ENCODE data around the gene TAS2R40. TPM values are rescaled to one million over a fixed set of nuclear protein-coding genes. Genes with fewer than 3 reads are reported as not detected.
"Not testable (repeated sequence)": the region's sequence is repeated elsewhere in the genome, so short reads cannot be mapped to it uniquely, and the experiment has no call there.

TAS2R40 gene
- total RNA-seq, 1 donor from 2014 or later = not detected

GRCh38 chr7:143252006-143252405 lies 30.2 kb downstream of the TAS2R40 start:
- DNase-seq = no peak

- DNase-seq = no peak
Observed at GRCh38 chr7:143255564-143255963, 33.7 kb downstream of the TAS2R40 start.

- no peak for DNase-seq
Observed at GRCh38 chr7:143256325-143256724, 34.5 kb downstream of the TAS2R40 start.

GRCh38 chr7:143256932-143257331 lies 35.1 kb downstream of the TAS2R40 start:
- no peak for DNase-seq

GRCh38 chr7:143257501-143257900 lies 35.7 kb downstream of the TAS2R40 start:
- no peak for DNase-seq

- DNase-seq = no peak
Observed at GRCh38 chr7:143258831-143259230, 37.0 kb downstream of the TAS2R40 start.

GRCh38 chr7:143259765-143260164 lies 37.9 kb downstream of the TAS2R40 start:
- DNase-seq = no peak

- DNase-seq = no peak
Observed at GRCh38 chr7:143261901-143262300, 40.1 kb downstream of the TAS2R40 start.

- peak; percentile 92 for DNase-seq
Observed at GRCh38 chr7:143263266-143264195, 41.7 kb downstream of the TAS2R40 start, which contains the start of gene GSTK1. GSTK1 (plus strand) TSS chr7:143263441; CDS start chr7:143263514, 73 bp downstream.

- not testable (repeated sequence) for DNase-seq
Observed at GRCh38 chr7:143264196-143264568, 42.3 kb downstream of the TAS2R40 start.

- DNase-seq = no peak
Observed at GRCh38 chr7:143265017-143265693, 43.3 kb downstream of the TAS2R40 start.

GRCh38 chr7:143269251-143269650 lies 47.4 kb downstream of the TAS2R40 start:
- no peak for DNase-seq

- DNase-seq = no peak
Observed at GRCh38 chr7:143271240-143271639, 49.4 kb downstream of the TAS2R40 start.

Small RNA genes within 50 kb of the gene (small RNA-seq; reads per million reads assigned to genes)
- not detected for gene AC073342.3 (ENCODE audit: low replicate concordance)

Other genes starting within 250 kb of the TAS2R40 start
- gene OR9A2, start 194.9 kb upstream of the TAS2R40 start, total RNA-seq = 0.41 TPM
- gene OR6V1, start 169.7 kb upstream of the TAS2R40 start, total RNA-seq = not detected
- gene PIP, start 90.0 kb upstream of the TAS2R40 start, total RNA-seq = 11.3 TPM
- gene TAS2R39, start 38.6 kb upstream of the TAS2R40 start, total RNA-seq = not detected
- 95.8 TPM for gene GSTK1, start 41.4 kb downstream of the TAS2R40 start, total RNA-seq
- gene TMEM139, start 62.9 kb downstream of the TAS2R40 start, total RNA-seq = 0.51 TPM
- 27.0 TPM for gene CASP2, start 66.3 kb downstream of the TAS2R40 start, total RNA-seq
- gene CLCN1, start 94.1 kb downstream of the TAS2R40 start, total RNA-seq = 3.1 TPM
- 1.5 TPM for gene FAM131B, start 140.7 kb downstream of the TAS2R40 start, total RNA-seq
- 33.7 TPM for gene ZYX, start 159.3 kb downstream of the TAS2R40 start, total RNA-seq
- gene EPHA1, start 186.8 kb downstream of the TAS2R40 start, total RNA-seq = 12.5 TPM
- not detected for gene TAS2R60, start 221.4 kb downstream of the TAS2R40 start, total RNA-seq

Measured in tongue (tissue), 3 donors.